Panc1 (cell line): ENCODE results near the gene LINC00237. TPM values are rescaled to one million over a fixed set of nuclear protein-coding genes. Genes with fewer than 3 reads are reported as not detected.

Experiments used
- ATAC-seq: fragments of 200-7000 bp; cut with Tn5 transposase; 2 replicates; pipeline ENCODE4 v1.9.1; 2020; ENCODE audit warnings: mild to moderate bottlenecking, moderate library complexity
- BruUV-seq: library from RNA; stranded (reverse); fragments of 400-500 nt; replicated peaks from 2 replicates; lab custom pipeline; 2021; lab: Mats Ljungman, UMichigan
- CTCF ChIA-PET: fragments of 300-600 bp; sonication (Branson Sonifier 250); formaldehyde crosslinking; loops from one replicate; lab custom pipeline; 2022; ENCODE audit warnings: antibody characterized with exemption; lab: Charles Lee
- POLR2A ChIA-PET: fragments of 300-600 bp; sonication (Branson Sonifier 250); formaldehyde crosslinking; loops from one replicate; lab custom pipeline; 2022; ENCODE audit warnings: antibody characterized with exemption; lab: Charles Lee
- DNase-seq: peaks from one replicate; pipeline ENCODE4 v3.0.0-alpha.2; 2010; ENCODE audit warnings: low read depth, low spot score
- H3K27ac ChIP-seq: 2 replicates; pipeline ENCODE4 v1.5.1; 2011; ENCODE audit warnings: mild to moderate bottlenecking, low read length, inconsistent platforms
- H3K27me3 ChIP-seq: fragments of 200-500 bp; sonication (Bioruptor generic); 2 replicates; pipeline ENCODE4 v1.6.0; 2014; ENCODE audit warnings: low read length, inconsistent platforms; ENCODE audit not compliant: control insufficient read depth, insufficient read depth
- H3K36me3 ChIP-seq: fragments of 200-500 bp; sonication (Bioruptor generic); 2 replicates; pipeline ENCODE4 v1.5.1; 2014; ENCODE audit warnings: inconsistent platforms, mild to moderate bottlenecking, low read length, moderate library complexity; ENCODE audit not compliant: control insufficient read depth, insufficient read depth
- H3K4me1 ChIP-seq: 2 replicates; pipeline ENCODE4 v1.5.1; 2011; ENCODE audit warnings: inconsistent platforms, mild to moderate bottlenecking, low read length, moderate library complexity; ENCODE audit not compliant: control insufficient read depth, insufficient read depth
- H3K4me3 ChIP-seq, 2 experiments: 2 replicates each; pipeline ENCODE4 v1.5.1; 2011 to 2012; ENCODE audit warnings: low read depth in 2 of 2, low read length in 2 of 2, mild to moderate bottlenecking in 2 of 2, inconsistent platforms in 1 of 2, moderate library complexity in 1 of 2
- H3K9me3 ChIP-seq: fragments of 200-500 bp; sonication (Bioruptor generic); 2 replicates; pipeline ENCODE4 v1.5.1; 2014; ENCODE audit warnings: low read depth, mild to moderate bottlenecking, inconsistent platforms, low read length, moderate library complexity; ENCODE audit not compliant: control insufficient read depth, insufficient read depth
- CTCF ChIP-seq: fragments of 450-650 bp; IDR thresholded peaks from 2 replicates; pipeline ENCODE4 v1.5.1; 2017; ENCODE audit warnings: mild to moderate bottlenecking
- POLR2AphosphoS5 ChIP-seq: IDR thresholded peaks from 2 replicates; pipeline ENCODE4 v1.6.1; 2012; ENCODE audit warnings: mild to moderate bottlenecking, low read depth, low read length, moderate library complexity
- REST ChIP-seq, 2 experiments: IDR thresholded peaks; 2 replicates each; pipeline ENCODE4 v1.6.1; 2011 to 2012; ENCODE audit warnings: low read depth in 2 of 2, control low read depth in 1 of 2, low read length in 1 of 2, mild to moderate bottlenecking in 1 of 2, moderate library complexity in 1 of 2; ENCODE audit not compliant: insufficient read depth in 1 of 2
- SIN3A ChIP-seq: IDR thresholded peaks from 2 replicates; pipeline ENCODE4 v1.6.1; 2012; ENCODE audit warnings: low read depth, mild to moderate bottlenecking, low read length, moderate library complexity, borderline replicate concordance; ENCODE audit not compliant: insufficient read depth
- TCF7L2 ChIP-seq: IDR thresholded peaks from 2 replicates; pipeline ENCODE4 v1.6.1; 2011; ENCODE audit warnings: mild to moderate bottlenecking, low read depth, low read length, inconsistent platforms
- in situ Hi-C: cut with HindIII; loops from 2 replicates; pipeline ENCODE4 v1.10.0; 2016; ENCODE audit warnings: low sequenced_read_pairs, low pct_unique_long_range_greater_than_20kb
- intact Hi-C: fragments of 100-400 bp; cut with micrococcal nuclease; formaldehyde crosslinking; loops from one replicate; pipeline ENCODE4 v1.10.0; 2022; ENCODE audit not compliant: unreplicated experiment
- total RNA-seq: library from RNA; stranded (reverse); gene quantifications from one replicate; pipeline ENCODE4 v1.2.1, GENCODE V29; 2021; ENCODE audit not compliant: unreplicated experiment

Gene LINC00237
- total RNA-seq, 1 experiment from 2014 or later: not detected

GRCh38 chr20:21087862-21088540, 18.2 kb downstream of the LINC00237 start:
- BruUV-seq: no TSS peak
- ATAC-seq (no peak), DNase-seq (no peak)
- H3K27me3 ChIP-seq: 0 out of 2 replicates have a peak, but pooled peaks cover 3% of the 10 kb centered on the region
- H3K36me3 ChIP-seq: no peaks in the 10 kb centered on the region
- in situ Hi-C loops (no loop called here), intact Hi-C loops (no loop called here)
- TF ChIP-seq CTCF (no peak), TCF7L2 (no peak)
- H3K9me3 ChIP-seq: no peaks in the 10 kb centered on the region
- ChIA-PET POLR2A (no interaction called here), CTCF (no interaction called here)
- H3K27ac ChIP-seq: no peak overlapping the region
- no peak overlapping the region for H3K4me3 ChIP-seq
- no peaks in the 10 kb centered on the region for H3K4me1 ChIP-seq

DNA sequence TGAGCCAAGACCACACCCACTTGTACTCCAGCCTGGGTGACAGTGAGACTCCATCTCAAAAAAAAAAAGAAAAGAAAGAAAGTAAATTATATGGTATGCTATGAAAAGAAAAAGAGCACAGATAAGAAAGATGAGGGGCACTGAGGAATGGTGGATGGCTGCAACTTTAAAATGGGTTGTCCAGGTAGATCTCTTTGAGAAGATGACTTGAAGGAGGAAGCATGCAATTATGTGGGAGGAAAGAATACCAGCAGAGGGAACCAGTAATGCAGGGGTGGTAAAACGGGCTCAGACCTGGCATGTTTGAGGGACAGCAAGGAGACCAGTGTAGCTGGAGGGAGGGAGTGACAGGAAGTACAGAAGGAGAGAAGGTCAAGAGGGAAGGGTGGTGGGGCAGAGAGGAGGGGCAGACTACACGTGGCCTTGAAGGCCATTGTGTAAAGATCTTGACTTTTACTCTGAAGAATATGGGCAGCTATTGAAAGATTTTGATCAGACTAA, 22.3 kb downstream of the LINC00237 start:
- in situ Hi-C loops: no loop called here
- H3K9me3 ChIP-seq: no peaks in the 10 kb centered on the region
- H3K4me1 ChIP-seq: no peaks in the 10 kb centered on the region
- intact Hi-C loops: no loop called here
- DNase-seq (no peak), ATAC-seq (no peak)
- ChIA-PET POLR2A (no interaction called here), CTCF (no interaction called here)
- TF ChIP-seq SIN3A: no peak
- no peak for TF ChIP-seq CTCF
- TF ChIP-seq REST (IDR thresholded peaks at IDR 0.05; ENCODE audit: insufficient read depth in 1 of 2, low read depth in 2 of 2, low read length in 1 of 2): no peak
- no peak for TF ChIP-seq TCF7L2
- no peak for TF ChIP-seq POLR2AphosphoS5
- no TSS peak for BruUV-seq
- no peaks in the 10 kb centered on the region for H3K36me3 ChIP-seq
- no peak overlapping the region for H3K4me3 ChIP-seq
- no peaks in the 10 kb centered on the region for H3K27me3 ChIP-seq
- no peak overlapping the region for H3K27ac ChIP-seq
